Stomach (tissue), 9 donors: ENCODE measurements around the gene GBX1. TPM values are rescaled to one million over a fixed set of nuclear protein-coding genes. Genes with fewer than 3 reads are reported as not detected.

Source experiments
- DNase-seq, 2 donors: peaks; one replicate each; pipeline versions ENCODE4 v3.0.0 to v3.0.0-alpha.2; 2013 to 2019
- H3K27ac ChIP-seq, 5 donors: fragments of 200-600 bp in 4 of 5; sonication (generic) in 4 of 5; one replicate each; pipeline ENCODE4 v1.5.1; 2013 to 2019; ENCODE audit warnings: mild to moderate bottlenecking in 1 of 5, moderate library complexity in 1 of 5
- H3K27me3 ChIP-seq, 3 donors: fragments of 200-600 bp; sonication (generic); one replicate each; pipeline ENCODE4 v1.5.1; 2017 to 2019; ENCODE audit warnings: mixed run types in 1 of 3
- H3K36me3 ChIP-seq, 4 donors: fragments of 200-600 bp; sonication (generic); 1 replicate in 3 of 4; 2 replicates in 1 of 4; pipeline ENCODE4 v1.5.1; 2016 to 2019
- H3K4me1 ChIP-seq, 4 donors: fragments of 200-600 bp; sonication (generic); one replicate each; pipeline ENCODE4 v1.5.1; 2016 to 2019
- H3K4me3 ChIP-seq, 4 donors: fragments of 200-600 bp; sonication (generic) in 3 of 4; one replicate each; pipeline ENCODE4 v1.5.1; 2016 to 2019; ENCODE audit warnings: mild to moderate bottlenecking in 1 of 4
- H3K9me3 ChIP-seq, 4 donors: fragments of 200-600 bp; sonication (generic); one replicate each; pipeline ENCODE4 v1.5.1; 2016 to 2019
- EP300 ChIP-seq: sonication (generic); formaldehyde crosslinking; IDR thresholded peaks from one replicate; pipeline ENCODE4 v1.6.1; 2017; ENCODE audit warnings: antibody characterized with exemption
- POLR2A ChIP-seq, 4 donors: fragments of 450-650 bp; IDR thresholded peaks; one replicate each; pipeline ENCODE4 v1.6.1; 2016; ENCODE audit warnings: antibody characterized with exemption in 4 of 4, control low read depth in 2 of 4, mild to moderate bottlenecking in 1 of 4, moderate library complexity in 1 of 4
- POLR2AphosphoS5 ChIP-seq, 3 donors: sonication (generic); formaldehyde crosslinking; IDR thresholded peaks; one replicate each; pipeline ENCODE4 v1.6.1; 2016; ENCODE audit warnings: antibody characterized with exemption in 3 of 3
- WGBS, 5 donors: extraction: QIAGEN DNeasy Blood & Tissue Kit in 3 of 5; methylation state at CpG; one replicate each; pipeline versions ENCODE4 v1.1.5 to v1.1.7; 2013 to 2018; 5-methylcytosine and 5-hydroxymethylcytosine counted together
- intact Hi-C: fragments of 100-400 bp; cut with DNase I; formaldehyde crosslinking; loops from one replicate; pipeline ENCODE4 v1.15.1; 2023; ENCODE audit warnings: low total_unique reads
- polyA plus RNA-seq, 3 donors: library from polyadenylated mRNA; stranded (reverse); fragments of 200-250 nt; gene quantifications; one replicate each; pipeline ENCODE4 v1.2.3, GENCODE V29; 2013
- total RNA-seq, 5 donors: library from RNA; depleted of rRNA; stranded (reverse); fragments of >200 nt; gene quantifications; one replicate each; pipeline versions ENCODE4 v1.1.0 to v1.2.3, GENCODE V29; 2014 to 2016
- TF ChIP-seq, protein P1 (sequence below), 7 experiments: fragments of 450-650 bp in 4 of 7; fragments of 200-600 bp in 3 of 7; sonication (generic) in 3 of 7; IDR thresholded peaks; one replicate each; pipeline ENCODE4 v1.5.1; 2016 to 2019; ENCODE audit warnings: antibody characterized with exemption in 7 of 7, control low read depth in 2 of 7, mild to moderate bottlenecking in 1 of 7
- donor health status: healthy with polysubstance abuse.
- donor health status: Bipolar disorder and iron deficiency.
- donor health status: healthy.

Gene GBX1
- total and polyA plus RNA-seq, 8 donors, result not detected

DNA sequence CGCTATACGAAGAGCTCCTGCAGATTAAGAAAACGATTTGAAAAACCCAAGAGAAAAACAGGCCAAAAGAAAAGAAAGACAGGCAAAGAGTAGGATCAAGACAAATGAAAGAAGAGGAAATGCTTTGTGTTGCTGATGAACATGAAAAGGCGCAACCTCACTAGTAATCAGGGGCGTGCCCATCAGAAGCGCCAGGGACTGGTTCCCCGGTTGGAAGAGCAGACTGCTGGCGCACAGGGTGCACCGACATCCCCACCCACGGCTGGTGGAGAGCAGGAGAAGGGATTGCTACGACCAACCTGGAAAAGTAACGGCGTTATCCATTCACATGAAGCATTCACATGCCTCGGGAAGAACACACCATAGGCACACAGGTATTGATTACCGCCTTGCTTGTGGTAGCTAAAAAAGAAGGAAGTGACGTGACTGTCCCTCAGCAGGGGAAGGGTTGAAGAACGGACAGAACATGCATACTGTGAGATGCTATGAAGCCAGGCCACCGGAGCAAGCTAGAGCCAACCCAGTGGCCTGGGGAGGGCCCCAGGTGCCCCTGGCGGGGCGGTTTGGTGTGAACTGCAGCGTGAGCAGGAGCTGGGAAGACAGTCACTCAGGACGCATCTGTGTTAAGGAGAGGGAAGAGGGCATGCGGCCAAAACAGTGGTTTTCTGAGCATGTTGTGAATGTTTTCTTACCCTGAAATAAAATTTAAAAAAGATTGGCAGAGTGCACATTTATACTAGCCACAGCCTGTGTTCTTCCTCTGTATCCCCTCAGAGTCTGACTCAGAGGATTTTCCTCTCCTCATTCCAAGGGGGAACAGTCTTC is 62.9 kb downstream of the GBX1 start:
- DNase-seq, result no peak
- intact Hi-C loops, result no loop called here
- 72 to 80% (median 75%) methylated on average over 22 to 23 of the region's 23 CpGs for WGBS, 5 donors

DNA sequence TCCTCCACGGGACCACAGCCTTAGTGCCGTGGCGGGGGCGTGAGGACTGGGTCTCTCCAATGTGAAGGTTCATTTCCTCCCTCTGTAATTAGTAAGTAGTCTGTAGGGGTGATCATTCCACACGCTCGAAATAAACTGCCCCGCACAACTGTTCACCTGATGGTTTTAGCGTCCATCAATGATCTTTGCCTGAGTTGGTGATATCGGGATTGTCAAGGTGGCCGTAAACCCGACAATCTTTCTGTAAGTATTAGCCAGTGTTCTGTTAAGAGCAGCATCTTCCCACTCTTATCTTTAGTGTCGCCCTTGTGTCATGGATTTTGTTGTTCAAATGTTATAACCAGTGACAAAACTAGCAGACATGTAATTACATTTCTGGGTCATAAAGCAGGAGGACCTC is 63.5 kb downstream of the GBX1 start:
- Histone ChIP-seq H3K27me3 (no peaks in the 10 kb centered on the region), H3K9me3 (no peaks in the 10 kb centered on the region), H3K4me1 (peaks cover 0 to 44% (median 22%) of the 10 kb centered on the region in 4 donors), H3K27ac (no peak overlapping the region), H3K4me3 (no peak overlapping the region), H3K36me3 (peaks cover 0 to 19% (median 12%) of the 10 kb centered on the region in 4 donors)
- WGBS, 5 donors, result 85 to 89% (median 87%) methylated on average over 11 to 12 of the region's 12 CpGs
- intact Hi-C loops, result no loop called here
- DNase-seq, result no peak
- TF ChIP-seq POLR2AphosphoS5 (IDR thresholded peaks at IDR 0.05) (no peak), EP300 (no peak), POLR2A (IDR thresholded peaks at IDR 0.05) (no peak)
- TF ChIP-seq, protein P1, sequence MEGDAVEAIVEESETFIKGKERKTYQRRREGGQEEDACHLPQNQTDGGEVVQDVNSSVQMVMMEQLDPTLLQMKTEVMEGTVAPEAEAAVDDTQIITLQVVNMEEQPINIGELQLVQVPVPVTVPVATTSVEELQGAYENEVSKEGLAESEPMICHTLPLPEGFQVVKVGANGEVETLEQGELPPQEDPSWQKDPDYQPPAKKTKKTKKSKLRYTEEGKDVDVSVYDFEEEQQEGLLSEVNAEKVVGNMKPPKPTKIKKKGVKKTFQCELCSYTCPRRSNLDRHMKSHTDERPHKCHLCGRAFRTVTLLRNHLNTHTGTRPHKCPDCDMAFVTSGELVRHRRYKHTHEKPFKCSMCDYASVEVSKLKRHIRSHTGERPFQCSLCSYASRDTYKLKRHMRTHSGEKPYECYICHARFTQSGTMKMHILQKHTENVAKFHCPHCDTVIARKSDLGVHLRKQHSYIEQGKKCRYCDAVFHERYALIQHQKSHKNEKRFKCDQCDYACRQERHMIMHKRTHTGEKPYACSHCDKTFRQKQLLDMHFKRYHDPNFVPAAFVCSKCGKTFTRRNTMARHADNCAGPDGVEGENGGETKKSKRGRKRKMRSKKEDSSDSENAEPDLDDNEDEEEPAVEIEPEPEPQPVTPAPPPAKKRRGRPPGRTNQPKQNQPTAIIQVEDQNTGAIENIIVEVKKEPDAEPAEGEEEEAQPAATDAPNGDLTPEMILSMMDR (IDR thresholded peaks at IDR 0.05), result no peak

More for the DNA sequence above, 62.9 kb downstream of the GBX1 start:
- Histone ChIP-seq H3K36me3 (peaks cover 0 to 19% (median 12%) of the 10 kb centered on the region in 4 donors), H3K4me3 (no peak overlapping the region), H3K27ac (peak overlapping the region in 1 of 5 donors; percentile 14), H3K4me1 (peaks cover 0 to 42% (median 23%) of the 10 kb centered on the region in 4 donors), H3K9me3 (no peaks in the 10 kb centered on the region), H3K27me3 (no peaks in the 10 kb centered on the region)
- TF ChIP-seq POLR2AphosphoS5 (IDR thresholded peaks at IDR 0.05) (no peak), EP300 (no peak), POLR2A (IDR thresholded peaks at IDR 0.05) (no peak)
- TF ChIP-seq, protein P1 (IDR thresholded peaks at IDR 0.05), result no peak

DNA sequence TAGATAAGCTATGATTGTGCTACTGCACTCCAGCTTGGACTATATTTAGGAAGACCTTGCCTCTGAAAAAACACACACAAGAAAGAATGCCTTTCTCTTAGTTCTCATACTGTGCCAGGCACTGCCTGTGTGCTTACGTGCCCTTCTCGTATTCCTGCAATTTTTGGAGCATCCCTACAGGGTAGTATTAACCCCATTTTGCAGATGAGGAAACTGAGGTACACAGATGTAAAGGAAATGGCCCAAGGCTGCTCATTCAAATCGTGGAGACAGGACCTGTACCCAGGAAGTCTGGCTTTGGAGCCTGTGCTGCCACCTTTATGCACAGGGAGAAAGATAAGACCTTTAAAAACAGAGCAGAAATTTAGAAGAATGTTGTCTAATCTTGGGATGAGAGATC is 64.5 kb downstream of the GBX1 start:
- no peak overlapping the region for H3K4me3 ChIP-seq
- DNase-seq, result no peak
- no peak overlapping the region for H3K27ac ChIP-seq
- no peak for TF ChIP-seq POLR2A (IDR thresholded peaks at IDR 0.05)
- TF ChIP-seq, protein P1 (IDR thresholded peaks at IDR 0.05), result no peak
- TF ChIP-seq EP300, result no peak
- TF ChIP-seq POLR2AphosphoS5 (IDR thresholded peaks at IDR 0.05), result no peak
- peaks cover 0 to 48% (median 22%) of the 10 kb centered on the region in 4 donors for H3K4me1 ChIP-seq
- no peaks in the 10 kb centered on the region for H3K27me3 ChIP-seq
- H3K9me3 ChIP-seq, result no peaks in the 10 kb centered on the region
- peaks cover 0 to 19% (median 12%) of the 10 kb centered on the region in 4 donors for H3K36me3 ChIP-seq
- intact Hi-C loops, result no loop called here
- WGBS, 5 donors, result 71 to 84% (median 78%) methylated on average over 3 of the region's 3 CpGs

DNA sequence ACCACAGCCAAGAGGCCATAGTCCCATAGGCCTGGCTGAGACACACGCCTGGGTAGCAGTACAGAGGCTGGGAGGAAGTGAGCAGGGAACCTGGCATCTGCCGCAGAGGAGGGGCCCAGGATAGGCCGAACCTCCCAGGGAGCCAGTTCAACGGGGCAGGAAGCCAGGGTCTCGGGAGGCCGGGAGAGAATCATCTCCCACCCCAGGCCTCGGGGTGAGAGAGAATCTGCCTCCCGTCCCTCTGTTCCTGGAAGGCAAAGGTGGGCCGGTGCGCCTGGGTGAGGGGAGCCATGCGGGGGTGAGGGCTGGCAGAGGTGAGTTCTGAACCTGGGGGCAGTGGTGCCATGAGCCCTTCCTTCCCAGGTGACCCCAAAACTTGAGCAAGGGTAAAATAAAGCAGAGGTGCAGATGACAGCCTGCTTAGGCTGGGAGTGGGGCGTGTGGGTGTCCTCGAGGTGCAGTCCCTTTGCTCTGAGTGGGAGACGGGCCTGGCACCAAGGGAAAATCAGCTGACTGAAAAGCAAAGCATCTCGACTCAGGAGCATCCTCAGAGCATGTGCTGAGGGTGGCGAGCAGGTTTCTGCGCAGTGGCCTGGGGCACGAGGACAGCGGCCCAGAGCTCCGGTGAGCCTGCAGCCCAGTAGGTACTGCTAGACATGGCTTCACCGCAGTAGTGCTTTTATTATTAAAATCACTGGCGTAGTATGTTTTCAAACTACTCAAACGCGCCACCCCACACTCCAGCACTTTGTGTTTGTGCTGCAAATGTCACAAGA is 65.7 kb downstream of the GBX1 start:
- Histone ChIP-seq H3K9me3 (no peaks in the 10 kb centered on the region), H3K4me3 (no peak overlapping the region), H3K36me3 (peaks cover 0 to 19% (median 12%) of the 10 kb centered on the region in 4 donors), H3K4me1 (peaks cover 0 to 48% (median 22%) of the 10 kb centered on the region in 4 donors), H3K27me3 (no peaks in the 10 kb centered on the region), H3K27ac (no peak overlapping the region)
- WGBS, 5 donors, result 83 to 88% (median 85%) methylated on average over 21 to 24 of the region's 24 CpGs
- DNase-seq, result no peak
- TF ChIP-seq POLR2AphosphoS5 (IDR thresholded peaks at IDR 0.05) (no peak), EP300 (no peak), POLR2A (IDR thresholded peaks at IDR 0.05) (no peak)
- TF ChIP-seq, protein P1 (IDR thresholded peaks at IDR 0.05), result no peak
- intact Hi-C loops, result no loop called here
